PC-3 (cell line): ENCODE results near the gene INTS4. TPM values are rescaled to one million over a fixed set of nuclear protein-coding genes. Genes with fewer than 3 reads are reported as not detected.
"Not testable (repeated sequence)": the region's sequence is repeated elsewhere in the genome, so short reads cannot be mapped to it uniquely, and the experiment has no call there.

ENCODE experiments used
- ATAC-seq: fragments of 200-7000 bp; cut with Tn5 transposase; 2 replicates; pipeline ENCODE4 v1.9.1; 2020; ENCODE audit warnings: mild to moderate bottlenecking, moderate library complexity
- BruUV-seq: library from RNA; stranded (reverse); fragments of 400-500 nt; replicated peaks from 2 replicates; lab custom pipeline; 2021; lab: Mats Ljungman, UMichigan
- CTCF ChIA-PET: fragments of 300-600 bp; sonication (Branson Sonifier 250); formaldehyde crosslinking; loops from one replicate; lab custom pipeline; 2022; ENCODE audit warnings: antibody characterized with exemption; lab: Charles Lee
- POLR2A ChIA-PET: fragments of 300-600 bp; sonication (Branson Sonifier 250); formaldehyde crosslinking; loops from one replicate; lab custom pipeline; 2022; ENCODE audit warnings: antibody characterized with exemption; ENCODE audit not compliant: unreplicated experiment; lab: Charles Lee
- DNase-seq: peaks from one replicate; pipeline ENCODE4 v3.0.0-alpha.2; 2015
- H2AFZ ChIP-seq: fragments of 300-600 bp; sonication (generic); 2 replicates; pipeline ENCODE4 v1.6.0; 2016; ENCODE audit warnings: antibody characterized with exemption, low read length
- H3F3A ChIP-seq: fragments of 300-600 bp; sonication (generic); one replicate; pipeline ENCODE4 v1.6.0; 2017; ENCODE audit warnings: antibody characterized with exemption, low read length, control low read depth, mild to moderate bottlenecking; ENCODE audit not compliant: unreplicated experiment
- H3K27ac ChIP-seq: fragments of 300-600 bp; sonication (generic); 2 replicates; pipeline ENCODE4 v1.5.1; 2016; ENCODE audit warnings: mild to moderate bottlenecking, low read length
- H3K27me3 ChIP-seq: fragments of 300-600 bp; sonication (generic); 2 replicates; pipeline ENCODE4 v1.6.1; 2016; ENCODE audit warnings: low read length, mixed read lengths
- H3K36me3 ChIP-seq: fragments of 300-600 bp; sonication (generic); 2 replicates; pipeline ENCODE4 v1.6.1; 2016; ENCODE audit warnings: low read depth, mixed run types, low read length, mixed read lengths
- H3K4me1 ChIP-seq: fragments of 300-600 bp; sonication (generic); 2 replicates; pipeline ENCODE4 v1.5.1; 2016; ENCODE audit warnings: low read length; ENCODE audit not compliant: insufficient read depth
- H3K4me2 ChIP-seq: fragments of 300-600 bp; sonication (generic); 2 replicates; pipeline ENCODE4 v1.6.0; 2016; ENCODE audit warnings: low read length
- H3K4me3 ChIP-seq: fragments of 300-600 bp; sonication (generic); 2 replicates; pipeline ENCODE4 v1.5.1; 2016; ENCODE audit warnings: mild to moderate bottlenecking, low read length, mixed read lengths
- H3K79me2 ChIP-seq: fragments of 300-600 bp; sonication (generic); 2 replicates; pipeline ENCODE4 v1.6.1; 2017; ENCODE audit warnings: low read length, mixed read lengths
- H3K9ac ChIP-seq: fragments of 300-600 bp; sonication (generic); 2 replicates; pipeline ENCODE4 v1.6.0; 2016; ENCODE audit warnings: mild to moderate bottlenecking, low read length
- H3K9me2 ChIP-seq: fragments of 300-600 bp; sonication (generic); replicated peaks from 2 replicates; pipeline ENCODE4 v1.6.1; 2016; ENCODE audit warnings: mixed run types, low read length, mixed read lengths
- H3K9me3 ChIP-seq: fragments of 300-600 bp; sonication (generic); 2 replicates; pipeline ENCODE4 v1.6.1; 2016; ENCODE audit warnings: low read length, mixed read lengths
- H4K20me1 ChIP-seq: fragments of 300-600 bp; sonication (generic); 2 replicates; pipeline ENCODE4 v1.6.1; 2016; ENCODE audit warnings: low read length, mixed read lengths
- CTCF ChIP-seq: fragments of 300-600 bp; sonication (generic); conservative IDR thresholded peaks from 2 replicates; pipeline ENCODE4 v1.5.1; 2017; ENCODE audit warnings: antibody characterized with exemption, low read depth, mild to moderate bottlenecking, low read length
- EZH2 ChIP-seq: fragments of 300-600 bp; sonication (generic); IDR thresholded peaks from one replicate; pipeline ENCODE4 v1.6.1; 2017; ENCODE audit warnings: antibody characterized with exemption, mild to moderate bottlenecking, low read length; ENCODE audit not compliant: unreplicated experiment
- EZH2phosphoT487 ChIP-seq: fragments of 300-600 bp; sonication (generic); IDR thresholded peaks from 2 replicates; pipeline ENCODE4 v1.6.1; 2018; ENCODE audit warnings: mild to moderate bottlenecking, antibody characterized with exemption, low read length, borderline replicate concordance
- intact Hi-C: fragments of 100-400 bp; cut with micrococcal nuclease; formaldehyde crosslinking; loops from 2 replicates; pipeline ENCODE4 v1.9.0; 2023
- total RNA-seq: library from RNA; depleted of rRNA; stranded (reverse); fragments of >200 nt; gene quantifications from 2 replicates; pipeline ENCODE4 v1.2.3, GENCODE V29; 2014

INTS4 gene
- total RNA-seq, 1 experiment from 2014 or later, result 50.8 TPM

GRCh38 chr11:78015878-78016277 is 21.4 kb upstream of the INTS4 start:
- ATAC-seq (no peak), DNase-seq (no peak)
- no peak overlapping the region for H2AFZ ChIP-seq
- CTCF ChIA-PET, result no interaction called here
- BruUV-seq, result no TSS peak
- H3K9me3 ChIP-seq, result no peaks in the 10 kb centered on the region
- H3K27me3 ChIP-seq, result no peaks in the 10 kb centered on the region
- H3K36me3 ChIP-seq, result no peaks in the 10 kb centered on the region
- H3K79me2 ChIP-seq, result no peaks in the 10 kb centered on the region
- intact Hi-C loops, result no loop called here
- no peaks in the 10 kb centered on the region for H4K20me1 ChIP-seq
- POLR2A ChIA-PET, result no interaction called here
- no peak overlapping the region for H3K27ac ChIP-seq
- H3K4me2 ChIP-seq, result no peak overlapping the region
- H3K9ac ChIP-seq, result no peak overlapping the region
- no peaks in the 10 kb centered on the region for H3K9me2 ChIP-seq
- no peaks in the 10 kb centered on the region for H3F3A ChIP-seq
- H3K4me1 ChIP-seq, result peaks cover 13% of the 10 kb centered on the region
- no peak overlapping the region for H3K4me3 ChIP-seq
- TF ChIP-seq EZH2phosphoT487 (no peak), EZH2 (no peak), CTCF (no peak)

GRCh38 chr11:78014937-78015520 is 20.6 kb upstream of the INTS4 start:
- not testable (repeated sequence) for BruUV-seq

GRCh38 chr11:78011301-78011700 is 16.8 kb upstream of the INTS4 start:
- Histone ChIP-seq H3K79me2 (no peaks in the 10 kb centered on the region), H3K9me3 (no peaks in the 10 kb centered on the region), H3K4me3 (no peak overlapping the region), H3K4me1 (no peaks in the 10 kb centered on the region), H4K20me1 (no peaks in the 10 kb centered on the region), H3K36me3 (no peaks in the 10 kb centered on the region), H3K4me2 (no peak overlapping the region), H3K27ac (no peak overlapping the region), H3F3A (no peaks in the 10 kb centered on the region), H3K9me2 (no peaks in the 10 kb centered on the region), H3K27me3 (no peaks in the 10 kb centered on the region), H2AFZ (no peak overlapping the region), H3K9ac (no peak overlapping the region)
- ChIA-PET POLR2A (no interaction called here), CTCF (no interaction called here)
- BruUV-seq, result no TSS peak
- no peak for ATAC-seq
- intact Hi-C loops, result no loop called here
- no peak for TF ChIP-seq EZH2phosphoT487
- no peak for TF ChIP-seq EZH2
- TF ChIP-seq CTCF, result no peak
- DNase-seq, result no peak

More at GRCh38 chr11:78014937-78015520, 20.6 kb upstream of the INTS4 start:
- POLR2A ChIA-PET, H3K4me2 ChIP-seq, H3K36me3 ChIP-seq, intact Hi-C loops, H2AFZ ChIP-seq, CTCF ChIA-PET, H3F3A ChIP-seq, H3K9ac ChIP-seq, H4K20me1 ChIP-seq, H3K79me2 ChIP-seq, DNase-seq, H3K4me1 ChIP-seq, H3K27ac ChIP-seq, ATAC-seq, H3K9me2 ChIP-seq, H3K4me3 ChIP-seq, H3K9me3 ChIP-seq, H3K27me3 ChIP-seq: not testable (repeated sequence)
